Measurements from ENCODE around the gene SLC16A1.
"Not testable (repeated sequence)": the region's sequence is repeated elsewhere in the genome, so short reads cannot be mapped to it uniquely, and the experiment has no call there.

SLC16A1 gene, protein sequence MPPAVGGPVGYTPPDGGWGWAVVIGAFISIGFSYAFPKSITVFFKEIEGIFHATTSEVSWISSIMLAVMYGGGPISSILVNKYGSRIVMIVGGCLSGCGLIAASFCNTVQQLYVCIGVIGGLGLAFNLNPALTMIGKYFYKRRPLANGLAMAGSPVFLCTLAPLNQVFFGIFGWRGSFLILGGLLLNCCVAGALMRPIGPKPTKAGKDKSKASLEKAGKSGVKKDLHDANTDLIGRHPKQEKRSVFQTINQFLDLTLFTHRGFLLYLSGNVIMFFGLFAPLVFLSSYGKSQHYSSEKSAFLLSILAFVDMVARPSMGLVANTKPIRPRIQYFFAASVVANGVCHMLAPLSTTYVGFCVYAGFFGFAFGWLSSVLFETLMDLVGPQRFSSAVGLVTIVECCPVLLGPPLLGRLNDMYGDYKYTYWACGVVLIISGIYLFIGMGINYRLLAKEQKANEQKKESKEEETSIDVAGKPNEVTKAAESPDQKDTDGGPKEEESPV

DNA sequence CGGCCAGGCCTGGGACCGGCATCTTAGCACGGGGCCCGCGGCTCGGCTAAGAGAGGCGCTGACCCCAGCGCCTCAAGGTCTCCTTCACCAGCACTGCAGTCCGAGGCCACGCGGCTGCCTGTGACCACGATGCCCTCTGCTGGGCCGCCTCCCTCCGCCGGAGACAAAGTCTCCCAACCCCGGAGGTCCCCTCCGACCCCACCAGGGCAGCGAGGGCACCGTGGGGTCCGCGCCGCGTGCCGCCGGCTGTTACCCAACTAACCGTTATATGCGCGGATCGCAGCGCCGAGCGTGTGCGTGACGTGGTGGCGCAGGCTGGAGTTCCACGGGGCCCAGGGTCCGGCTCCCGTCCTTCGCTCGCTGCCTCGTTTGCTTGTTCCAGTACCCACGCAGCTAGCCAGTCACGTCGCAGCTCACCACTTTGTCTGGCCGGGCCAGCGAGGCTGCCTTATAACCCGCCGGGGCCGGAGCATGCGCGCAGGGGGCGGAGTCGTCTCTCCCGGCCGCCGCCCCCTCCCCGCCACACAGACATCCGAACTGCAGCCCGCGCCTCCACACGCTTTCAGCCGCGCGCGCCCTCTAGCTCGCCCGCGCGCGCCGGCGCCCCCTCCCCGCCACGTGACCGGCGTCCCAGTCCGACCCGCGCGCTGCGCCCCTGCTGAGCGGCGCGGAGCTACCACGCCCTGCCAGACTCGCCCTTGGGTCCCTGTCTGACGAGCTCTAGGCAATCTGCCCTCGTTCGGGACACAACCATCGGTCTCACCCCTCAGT, at the start of gene SLC16A1:
SLC16A1 (minus strand) TSS at position 424 of the 771 bp plus-strand sequence. CDS start 26,888 bp downstream, outside the sequence.
- DNase-seq (ENCODE audit: low read depth) = peak; percentile 97
- peak within 1 kb of the TSS; percentile 79 for H3K4me3 ChIP-seq (ENCODE audit: low read depth, low read length)
- TF ChIP-seq, protein P1, sequence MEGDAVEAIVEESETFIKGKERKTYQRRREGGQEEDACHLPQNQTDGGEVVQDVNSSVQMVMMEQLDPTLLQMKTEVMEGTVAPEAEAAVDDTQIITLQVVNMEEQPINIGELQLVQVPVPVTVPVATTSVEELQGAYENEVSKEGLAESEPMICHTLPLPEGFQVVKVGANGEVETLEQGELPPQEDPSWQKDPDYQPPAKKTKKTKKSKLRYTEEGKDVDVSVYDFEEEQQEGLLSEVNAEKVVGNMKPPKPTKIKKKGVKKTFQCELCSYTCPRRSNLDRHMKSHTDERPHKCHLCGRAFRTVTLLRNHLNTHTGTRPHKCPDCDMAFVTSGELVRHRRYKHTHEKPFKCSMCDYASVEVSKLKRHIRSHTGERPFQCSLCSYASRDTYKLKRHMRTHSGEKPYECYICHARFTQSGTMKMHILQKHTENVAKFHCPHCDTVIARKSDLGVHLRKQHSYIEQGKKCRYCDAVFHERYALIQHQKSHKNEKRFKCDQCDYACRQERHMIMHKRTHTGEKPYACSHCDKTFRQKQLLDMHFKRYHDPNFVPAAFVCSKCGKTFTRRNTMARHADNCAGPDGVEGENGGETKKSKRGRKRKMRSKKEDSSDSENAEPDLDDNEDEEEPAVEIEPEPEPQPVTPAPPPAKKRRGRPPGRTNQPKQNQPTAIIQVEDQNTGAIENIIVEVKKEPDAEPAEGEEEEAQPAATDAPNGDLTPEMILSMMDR (IDR thresholded peaks at IDR 0.05; ENCODE audit: insufficient read depth, low read depth, low read length, missing control alignments) = peak; percentile 13

DNA sequence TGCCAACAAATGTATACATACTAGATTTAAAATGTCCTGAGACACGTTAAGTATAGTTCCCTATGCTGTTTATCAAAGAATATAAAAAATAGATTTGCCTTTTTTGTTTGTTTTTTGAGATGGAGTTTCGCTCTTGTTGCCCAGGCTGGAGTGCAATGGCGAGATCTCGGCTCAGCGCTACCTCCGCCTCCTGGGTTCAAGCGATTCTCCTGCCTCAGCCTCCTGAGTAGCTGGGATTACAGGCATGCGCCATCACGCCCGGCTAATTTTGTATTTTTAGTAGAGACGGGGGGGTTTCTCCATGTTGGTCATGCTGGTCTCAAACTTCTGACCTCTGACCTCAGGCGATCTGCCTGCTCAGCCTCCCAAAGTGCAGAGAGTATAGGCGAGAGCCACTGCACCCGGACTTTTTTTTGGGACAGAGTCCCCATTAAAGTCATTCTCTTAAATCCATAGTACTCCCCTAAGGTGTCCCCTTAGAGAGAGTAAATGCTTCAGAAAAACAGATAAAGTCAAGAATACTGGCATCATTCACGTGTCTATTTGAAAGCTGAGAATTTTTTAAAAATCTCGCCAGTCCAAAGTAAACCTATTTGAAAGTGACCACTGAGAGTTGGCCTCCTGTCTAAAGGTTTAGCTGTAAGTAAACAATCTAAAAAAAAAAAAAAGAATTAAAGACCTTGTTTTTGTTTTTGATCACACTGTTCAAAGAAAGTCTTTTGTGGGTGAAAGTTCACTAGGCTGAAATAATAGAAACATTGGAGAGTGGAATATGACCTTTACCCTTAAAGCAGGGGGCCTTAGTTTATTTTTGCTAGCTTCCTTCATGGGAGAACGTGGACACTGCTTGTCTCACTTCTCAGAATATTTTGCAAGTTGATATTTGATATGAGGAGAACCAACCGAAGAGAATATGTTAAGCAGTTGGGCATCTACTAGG, 48.0 kb upstream of the SLC16A1 start:
- TF ChIP-seq, protein P1 (IDR thresholded peaks at IDR 0.05; ENCODE audit: insufficient read depth, low read depth, low read length, missing control alignments) = no peak
- no peak overlapping the region for H3K4me3 ChIP-seq (ENCODE audit: low read depth, low read length)
- no peak for DNase-seq (ENCODE audit: low read depth)

DNA sequence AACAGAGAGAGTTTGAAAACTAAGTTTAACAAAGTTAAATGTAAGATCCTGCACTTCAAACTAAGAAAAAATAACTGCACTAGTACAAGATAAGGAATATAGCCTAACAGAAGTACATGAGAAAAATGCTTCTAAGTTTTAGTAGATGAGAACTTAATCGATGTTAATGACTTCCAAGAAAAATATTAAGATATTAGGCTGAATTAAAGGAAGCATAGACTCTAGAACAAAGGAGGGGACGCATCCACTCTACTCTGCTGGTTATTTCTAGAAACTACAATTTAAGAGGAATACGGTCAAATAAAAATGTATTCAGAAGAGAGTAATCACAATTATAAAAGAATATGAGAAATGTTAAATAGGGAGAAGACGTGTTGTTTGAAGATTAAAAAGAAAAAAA, 46.3 kb upstream of the SLC16A1 start:
- no peak overlapping the region for H3K4me3 ChIP-seq (ENCODE audit: low read depth, low read length)
- DNase-seq (ENCODE audit: low read depth) = no peak
- TF ChIP-seq, protein P1 (IDR thresholded peaks at IDR 0.05; ENCODE audit: insufficient read depth, low read depth, low read length, missing control alignments) = no peak

DNA sequence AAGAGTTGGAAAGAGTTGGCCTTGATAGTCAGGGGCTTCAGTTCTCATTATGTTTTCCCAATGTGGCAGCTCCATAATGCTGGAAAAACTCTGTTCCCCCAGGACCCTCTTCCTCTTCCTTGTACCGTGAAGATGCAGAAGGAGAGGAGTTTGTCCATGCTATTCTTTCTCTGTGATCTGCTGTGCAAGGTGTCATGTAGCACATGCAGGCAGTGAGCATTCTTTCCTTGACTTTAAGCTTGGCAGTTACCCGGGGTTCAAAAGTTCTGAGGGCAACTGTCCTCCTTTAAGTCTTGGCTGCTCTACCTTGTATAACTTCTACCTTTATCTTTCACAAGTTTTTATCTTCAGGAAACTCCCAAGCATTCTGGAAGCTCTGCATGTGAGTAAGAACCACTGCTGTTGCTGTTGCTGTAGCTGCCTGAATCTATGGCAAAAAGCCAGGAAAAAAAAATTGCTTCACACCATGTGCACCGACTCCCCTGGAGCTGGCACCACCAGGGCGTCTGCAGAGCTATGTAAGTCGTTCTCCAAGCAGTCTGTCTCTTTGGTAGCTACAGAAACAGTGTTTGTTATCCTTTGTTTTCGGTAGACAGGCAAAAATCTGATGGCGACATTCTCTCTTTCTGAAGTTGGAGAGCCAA, 42.7 kb upstream of the SLC16A1 start:
- TF ChIP-seq, protein P1 (IDR thresholded peaks at IDR 0.05; ENCODE audit: insufficient read depth, low read depth, low read length, missing control alignments) = no peak
- H3K4me3 ChIP-seq (ENCODE audit: low read depth, low read length) = no peak overlapping the region
- no peak for DNase-seq (ENCODE audit: low read depth)

DNA sequence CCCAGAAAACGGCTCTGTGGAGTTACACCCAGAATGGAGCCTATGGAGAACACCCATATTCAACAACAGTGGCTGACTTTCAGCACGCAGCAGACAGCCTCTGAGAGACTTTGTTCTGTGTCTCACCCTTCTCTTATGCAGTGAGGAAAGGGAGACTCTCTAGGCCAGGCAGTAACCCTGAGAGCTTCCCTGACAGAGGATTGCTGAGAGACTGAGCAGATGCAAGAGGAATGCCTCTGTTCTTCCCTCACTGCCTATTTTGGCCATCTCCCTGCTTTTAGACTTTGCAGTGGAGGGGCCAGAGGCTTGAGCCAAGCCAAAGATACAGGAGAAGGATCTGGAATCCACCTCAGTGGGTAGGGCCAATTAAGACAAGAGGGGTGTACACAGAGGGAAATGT, 41.8 kb upstream of the SLC16A1 start:
- no peak overlapping the region for H3K4me3 ChIP-seq (ENCODE audit: low read depth, low read length)
- DNase-seq (ENCODE audit: low read depth) = no peak
- TF ChIP-seq, protein P1 (IDR thresholded peaks at IDR 0.05; ENCODE audit: insufficient read depth, low read depth, low read length, missing control alignments) = no peak

DNA sequence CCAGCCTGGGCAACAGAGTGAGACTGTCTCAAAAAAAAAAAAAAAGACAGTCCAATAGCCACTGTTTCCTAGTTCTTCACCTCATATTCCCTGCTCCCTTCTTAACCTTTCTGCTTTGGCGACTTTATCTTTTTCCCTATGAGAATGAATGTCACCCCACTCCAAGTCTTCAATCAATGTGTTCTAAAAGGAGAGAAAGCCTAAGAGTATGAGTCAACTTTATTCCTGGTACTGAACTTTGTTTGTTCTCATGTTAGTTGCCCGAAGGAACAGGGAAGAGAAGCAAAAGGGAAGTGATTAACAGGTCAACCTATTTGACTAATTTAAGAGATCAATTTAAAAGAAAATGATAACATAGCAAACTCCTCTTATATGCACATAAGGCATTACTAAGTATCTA, 39.9 kb upstream of the SLC16A1 start:
- DNase-seq (ENCODE audit: low read depth) = no peak
- H3K4me3 ChIP-seq (ENCODE audit: low read depth, low read length) = no peak overlapping the region
- TF ChIP-seq, protein P1 (IDR thresholded peaks at IDR 0.05; ENCODE audit: insufficient read depth, low read depth, low read length, missing control alignments) = no peak

DNA sequence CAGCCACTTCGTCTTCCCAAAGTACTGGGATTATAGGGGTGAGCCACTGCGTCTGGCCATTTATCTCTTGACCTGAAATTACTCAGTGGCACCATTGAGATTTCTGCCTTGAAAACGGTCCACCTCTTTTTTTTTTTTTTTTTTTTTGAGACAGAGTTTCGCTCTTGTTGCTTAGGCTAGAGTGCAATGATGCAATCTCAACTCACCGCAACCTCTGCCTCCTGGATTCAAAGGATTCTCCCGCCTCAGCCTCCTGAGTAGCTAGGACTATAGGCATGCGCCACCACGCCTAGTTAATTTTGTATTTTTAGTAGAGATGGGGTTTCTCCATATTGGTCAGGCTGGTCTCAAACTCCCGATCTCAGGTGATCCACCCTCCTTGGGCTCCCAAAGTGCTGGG, 39.0 kb upstream of the SLC16A1 start:
- DNase-seq (ENCODE audit: low read depth); H3K4me3 ChIP-seq (ENCODE audit: low read depth, low read length): not testable (repeated sequence)
